K562 (cell line): ENCODE results near the gene FOXN3. TPM values are rescaled to one million over a fixed set of nuclear protein-coding genes. Genes with fewer than 3 reads are reported as not detected.

ENCODE experiments used
- ATAC-seq: fragments of 200-7000 bp; cut with Tn5 transposase; 3 replicates; pipeline ENCODE4 v1.9.1; 2020; ENCODE audit warnings: moderate library complexity
- BruUV-seq: library from RNA; stranded (reverse); fragments of 400-500 nt; replicated peaks from 2 replicates; lab custom pipeline; 2021; lab: Mats Ljungman, UMichigan
- CTCF ChIA-PET: fragments of 300-600 bp; formaldehyde crosslinking; extraction: SDS; loops from one replicate; lab custom pipeline; 2021; ENCODE audit warnings: low intra/inter-chr PET ratio; lab: Yijun Ruan, JAX
- POLR2A ChIA-PET: fragments of 300-600, 350-650 bp; sonication (Branson Sonifier 250); formaldehyde crosslinking; extraction: SDS; loops from one replicate; lab custom pipeline; 2021; ENCODE audit warnings: antibody characterized with exemption, inconsistent platforms; lab: Yijun Ruan, JAX
- DNase-seq, 4 experiments: peaks; one replicate each; pipeline versions ENCODE4 v3.0.0 to v3.0.0-alpha.2; 2011 to 2018; ENCODE audit warnings: low spot score in 3 of 4, mixed read lengths in 3 of 4; ENCODE audit errors: extremely low read depth in 1 of 4
- FAIRE-seq: peaks from 2 replicates; lab custom pipeline; 2011; peaks lifted over from hg19 to GRCh38; lab: Jason Lieb, UNC
- H2AFZ ChIP-seq: 2 replicates; pipeline ENCODE4 v1.6.0; 2011; ENCODE audit warnings: low read depth, low read length, control low read depth, inconsistent platforms
- H3K27ac ChIP-seq: fragments of 200-600 bp; 3 replicates; pipeline ENCODE4 v1.8.0; 2011; ENCODE audit warnings: low read depth, mild to moderate bottlenecking, control low read depth, inconsistent platforms, low read length, moderate library complexity, mixed read lengths; ENCODE audit errors: extremely low read depth
- H3K27me3 ChIP-seq, 2 experiments: fragments of 300-600 bp in 1 of 2; 2 replicates in 1 of 2; 3 replicates in 1 of 2; pipeline versions ENCODE4 v1.6.0 to v1.8.0; 2011; ENCODE audit warnings: inconsistent platforms in 2 of 2, low read length in 2 of 2, mild to moderate bottlenecking in 1 of 2, mixed read lengths in 1 of 2, moderate library complexity in 1 of 2; ENCODE audit not compliant: control insufficient read depth in 2 of 2, insufficient read depth in 2 of 2
- H3K36me3 ChIP-seq: fragments of 300-600 bp; 3 replicates; pipeline ENCODE4 v1.8.0; 2011; ENCODE audit warnings: mild to moderate bottlenecking, low read length, inconsistent platforms; ENCODE audit not compliant: control insufficient read depth, insufficient read depth
- H3K4me1 ChIP-seq, 2 experiments: fragments of 200-600 bp in 1 of 2; replicated peaks in 1 of 2; 2 replicates in 1 of 2; 3 replicates in 1 of 2; pipeline versions ENCODE4 v1.5.1 to v1.8.0; 2011; ENCODE audit warnings: inconsistent platforms in 2 of 2, low read length in 2 of 2, mild to moderate bottlenecking in 1 of 2, mixed read lengths in 1 of 2, moderate library complexity in 1 of 2; ENCODE audit not compliant: control insufficient read depth in 2 of 2, insufficient read depth in 2 of 2
- H3K4me2 ChIP-seq: 2 replicates; pipeline ENCODE4 v1.6.1; 2011; ENCODE audit warnings: low read length, control low read depth, inconsistent platforms, mixed read lengths; ENCODE audit not compliant: insufficient read depth
- H3K4me3 ChIP-seq: fragments of 200-600 bp; sonication (generic), shearing (Covaris generic); 2 replicates; pipeline ENCODE4 v1.5.1; 2016; ENCODE audit warnings: control low read depth, inconsistent platforms
- H3K79me2 ChIP-seq: fragments of 200-600 bp; 3 replicates; pipeline ENCODE4 v1.8.0; 2011; ENCODE audit warnings: low read length, inconsistent platforms; ENCODE audit not compliant: control insufficient read depth, insufficient read depth
- H3K9ac ChIP-seq, 2 experiments: 2 replicates each; pipeline versions ENCODE4 v1.6.0 to v1.6.1; 2011; ENCODE audit warnings: low read depth in 2 of 2, low read length in 2 of 2, control low read depth in 1 of 2, inconsistent platforms in 1 of 2, mild to moderate bottlenecking in 1 of 2, mixed read lengths in 1 of 2; ENCODE audit not compliant: insufficient read depth in 1 of 2
- H3K9me1 ChIP-seq: one replicate; pipeline ENCODE4 v1.6.0; 2011; ENCODE audit warnings: inconsistent platforms, mild to moderate bottlenecking, low read length, moderate library complexity; ENCODE audit not compliant: control insufficient read depth, insufficient read depth
- H3K9me3 ChIP-seq: replicated peaks from 2 replicates; pipeline ENCODE4 v1.5.1; 2011; ENCODE audit warnings: low read depth, low read length, inconsistent platforms; ENCODE audit not compliant: control insufficient read depth, insufficient read depth
- H4K20me1 ChIP-seq: replicated peaks from 2 replicates; pipeline ENCODE4 v1.6.1; 2011; ENCODE audit warnings: low read length, inconsistent platforms, mixed read lengths; ENCODE audit not compliant: control insufficient read depth, insufficient read depth
- RAD21 ChIP-seq, 2 experiments: fragments of 250-450 bp in 1 of 2; fragments of 450-650 bp in 1 of 2; sonication (Bioruptor Pico) in 1 of 2; formaldehyde crosslinking in 1 of 2; IDR thresholded peaks in 1 of 2; conservative IDR thresholded peaks in 1 of 2; 2 replicates each; pipeline versions ENCODE4 v1.4.0 to v1.8.0; 2020 to 2022; ENCODE audit warnings: mild to moderate bottlenecking in 2 of 2, moderate library complexity in 1 of 2
- WGBS: fragments of 100-300 bp; shearing (Covaris generic); methylation state at CpG from one replicate; pipeline ENCODE4 v1.1.6; 2016; ENCODE audit warnings: low coverage, mixed read lengths; ENCODE audit not compliant: insufficient coverage; ENCODE audit errors: missing lambda C conversion rate; 5-methylcytosine and 5-hydroxymethylcytosine counted together
- in situ Hi-C: fragments of 300-500 bp; cut with MboI; formaldehyde crosslinking; loops from 4 replicates; pipeline ENCODE4 v1.15.0; 2018; ENCODE audit warnings: inconsistent platforms, mixed read lengths
- intact Hi-C: fragments of 100-400 bp; cut with micrococcal nuclease; formaldehyde crosslinking; loops from 2 replicates; pipeline ENCODE4 v1.14.2; 2022
- polyA plus RNA-seq, 8 experiments: library from polyadenylated mRNA; depleted of rRNA in 4 of 8; stranded (reverse) in 5 of 8; unstranded in 3 of 8; fragments of >200 nt; fragmentation: Nextera tagmentation in 2 of 8; fragmentation: Illumina TruSeq in 1 of 8; extraction: Ambion mirVana in 2 of 8; extraction: Trizol in 1 of 8; gene quantifications; 2 replicates each; pipeline versions ENCODE4 v1.2.1 to v1.2.3, GENCODE V29; 2011 to 2014; ENCODE audit warnings: inconsistent platforms in 1 of 8, missing spikeins in 1 of 8
- total RNA-seq, 7 experiments: library from RNA; depleted of rRNA in 6 of 7; stranded (reverse); fragments of >200 nt in 6 of 7; fragmentation: Illumina TruSeq in 2 of 7; extraction: Trizol in 2 of 7; gene quantifications; 2 replicates each; pipeline versions ENCODE4 v1.2.1 to v1.2.3, GENCODE V29; 2011 to 2021; ENCODE audit warnings: low replicate concordance in 1 of 7
- TF ChIP-seq, protein P1 (sequence below), 3 experiments: IDR thresholded peaks in 2 of 3; conservative IDR thresholded peaks in 1 of 3; 2 replicates each; pipeline ENCODE4 v1.5.1; 2011 to 2012; ENCODE audit warnings: low read length in 3 of 3, mild to moderate bottlenecking in 3 of 3, control low read depth in 2 of 3, improper control_type of control experiment in 1 of 3, inconsistent platforms in 1 of 3, low read depth in 1 of 3, mixed read lengths in 1 of 3, moderate library complexity in 1 of 3; ENCODE audit not compliant: insufficient read depth in 2 of 3
- TF ChIP-seq, protein P2 (sequence below): fragments of 450-650 bp; formaldehyde crosslinking; IDR thresholded peaks from 2 replicates; pipeline ENCODE4 v1.4.0; 2020; ENCODE audit warnings: mild to moderate bottlenecking, moderate library complexity

Gene FOXN3
- total and polyA plus RNA-seq, 9 of the 15 experiments (the other 6 are each of a cell fraction or from before 2014, with no cell fraction given), result 0.07 to 1.3 (median 0.40) TPM

DNA sequence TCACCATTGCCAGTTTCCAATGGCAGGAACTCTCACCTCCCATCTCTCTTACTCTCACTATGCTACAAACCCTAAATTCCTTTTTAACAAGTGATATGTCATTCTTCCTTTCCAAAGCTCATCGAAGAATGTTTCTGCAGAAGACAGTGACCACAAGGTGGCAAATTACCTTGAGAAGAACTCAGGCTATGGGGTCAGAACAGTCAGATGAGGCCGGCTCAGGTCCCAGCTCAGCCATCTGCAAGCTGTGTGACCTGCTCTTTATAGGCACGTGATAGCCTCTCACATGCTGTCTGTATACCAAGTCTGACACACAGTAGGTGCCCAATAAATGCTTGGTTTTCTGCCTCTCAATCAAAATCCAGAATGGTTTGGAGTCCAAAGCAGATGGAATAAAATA, 80.7 kb downstream of the FOXN3 start:
- TF ChIP-seq RAD21 (CRISPR knock-in tag; conservative IDR thresholded peaks at IDR 0.05 in 1 of 2, IDR thresholded peaks at IDR 0.05 in 1 of 2), result 0 out of 4 replicates have a peak, but pooled peaks of 1 of the 2 experiments have one; percentile 7
- TF ChIP-seq, protein P1, sequence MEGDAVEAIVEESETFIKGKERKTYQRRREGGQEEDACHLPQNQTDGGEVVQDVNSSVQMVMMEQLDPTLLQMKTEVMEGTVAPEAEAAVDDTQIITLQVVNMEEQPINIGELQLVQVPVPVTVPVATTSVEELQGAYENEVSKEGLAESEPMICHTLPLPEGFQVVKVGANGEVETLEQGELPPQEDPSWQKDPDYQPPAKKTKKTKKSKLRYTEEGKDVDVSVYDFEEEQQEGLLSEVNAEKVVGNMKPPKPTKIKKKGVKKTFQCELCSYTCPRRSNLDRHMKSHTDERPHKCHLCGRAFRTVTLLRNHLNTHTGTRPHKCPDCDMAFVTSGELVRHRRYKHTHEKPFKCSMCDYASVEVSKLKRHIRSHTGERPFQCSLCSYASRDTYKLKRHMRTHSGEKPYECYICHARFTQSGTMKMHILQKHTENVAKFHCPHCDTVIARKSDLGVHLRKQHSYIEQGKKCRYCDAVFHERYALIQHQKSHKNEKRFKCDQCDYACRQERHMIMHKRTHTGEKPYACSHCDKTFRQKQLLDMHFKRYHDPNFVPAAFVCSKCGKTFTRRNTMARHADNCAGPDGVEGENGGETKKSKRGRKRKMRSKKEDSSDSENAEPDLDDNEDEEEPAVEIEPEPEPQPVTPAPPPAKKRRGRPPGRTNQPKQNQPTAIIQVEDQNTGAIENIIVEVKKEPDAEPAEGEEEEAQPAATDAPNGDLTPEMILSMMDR (IDR thresholded peaks at IDR 0.05 in 2 of 3, conservative IDR thresholded peaks at IDR 0.05 in 1 of 3; ENCODE audit: insufficient read depth in 2 of 3, low read depth in 1 of 3, low read length in 3 of 3), result peak in 1 of 3 experiments; percentile 2; a peak in 1 of 6 replicates
- TF ChIP-seq, protein P2, sequence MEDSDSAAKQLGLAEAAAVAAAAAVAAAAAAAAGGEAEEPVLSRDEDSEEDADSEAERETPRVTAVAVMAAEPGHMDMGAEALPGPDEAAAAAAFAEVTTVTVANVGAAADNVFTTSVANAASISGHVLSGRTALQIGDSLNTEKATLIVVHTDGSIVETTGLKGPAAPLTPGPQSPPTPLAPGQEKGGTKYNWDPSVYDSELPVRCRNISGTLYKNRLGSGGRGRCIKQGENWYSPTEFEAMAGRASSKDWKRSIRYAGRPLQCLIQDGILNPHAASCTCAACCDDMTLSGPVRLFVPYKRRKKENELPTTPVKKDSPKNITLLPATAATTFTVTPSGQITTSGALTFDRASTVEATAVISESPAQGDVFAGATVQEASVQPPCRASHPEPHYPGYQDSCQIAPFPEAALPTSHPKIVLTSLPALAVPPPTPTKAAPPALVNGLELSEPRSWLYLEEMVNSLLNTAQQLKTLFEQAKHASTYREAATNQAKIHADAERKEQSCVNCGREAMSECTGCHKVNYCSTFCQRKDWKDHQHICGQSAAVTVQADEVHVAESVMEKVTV (CRISPR knock-in tag), result no peak
- TF ChIP-seq, all 486 proteins: peak for 2
- Histone ChIP-seq H3K9ac (no peak overlapping the region), H3K4me1 (no peaks in the 10 kb centered on the region), H3K27ac (no peak overlapping the region), H3K36me3 (no peaks in the 10 kb centered on the region), H3K4me3 (no peak overlapping the region), H3K9me3 (no peaks in the 10 kb centered on the region), H2AFZ (no peak overlapping the region), H4K20me1 (no peaks in the 10 kb centered on the region), H3K9me1 (no peaks in the 10 kb centered on the region), H3K79me2 (no peaks in the 10 kb centered on the region), H3K4me2 (no peak overlapping the region), H3K27me3 (peaks cover 0 to 8% of the 10 kb centered on the region in 2 experiments; a peak in 2 of 5 replicates)
- intact Hi-C loops, result no loop called here
- DNase-seq (peak in 1 of 4 experiments; percentile 2), ATAC-seq (no peak), FAIRE-seq (no peak)
- WGBS, result 0% methylated on average over 3 of the region's 3 CpGs
- in situ Hi-C loops, result no loop called here
- BruUV-seq, result no TSS peak
- ChIA-PET POLR2A (no interaction called here), CTCF (no interaction called here)
